Kidney (tissue), 14 donors: ENCODE measurements around the gene CACNA1A. TPM values are rescaled to one million over a fixed set of nuclear protein-coding genes. Genes with fewer than 3 reads are reported as not detected.

Experiments
- DNase-seq, 5 donors: peaks; one replicate each; pipeline ENCODE4 v3.0.0-alpha.2; 2013 to 2020
- FAIRE-seq: peaks from 2 replicates; lab custom pipeline; 2012; peaks lifted over from hg19 to GRCh38; lab: Jason Lieb, UNC
- H3K27ac ChIP-seq, 2 donors: one replicate each; pipeline ENCODE4 v1.7.0; 2013; ENCODE audit warnings: low read depth in 2 of 2, low read length in 2 of 2, inconsistent platforms in 1 of 2
- H3K27me3 ChIP-seq: one replicate; pipeline ENCODE4 v1.7.1; 2013; ENCODE audit warnings: low read length, inconsistent platforms; ENCODE audit not compliant: control insufficient read depth, insufficient read depth
- H3K36me3 ChIP-seq, 3 donors: one replicate each; pipeline versions ENCODE4 v1.7.0 to v1.7.1; 2013; ENCODE audit warnings: low read length in 3 of 3, control low read depth in 1 of 3, inconsistent platforms in 1 of 3; ENCODE audit not compliant: insufficient read depth in 3 of 3, control insufficient read depth in 2 of 3
- H3K4me1 ChIP-seq, 3 donors: one replicate each; pipeline versions ENCODE4 v1.7.0 to v1.7.1; 2013; ENCODE audit warnings: low read length in 3 of 3, inconsistent platforms in 1 of 3, low read depth in 1 of 3; ENCODE audit not compliant: control insufficient read depth in 2 of 3, insufficient read depth in 2 of 3
- H3K4me3 ChIP-seq, 3 donors: one replicate each; pipeline versions ENCODE4 v1.7.0 to v1.8.1; 2013; ENCODE audit warnings: low read length in 3 of 3, control low read depth in 1 of 3, inconsistent platforms in 1 of 3
- H3K9ac ChIP-seq, 3 donors: one replicate each; pipeline versions ENCODE4 v1.7.0 to v1.7.1; 2013; ENCODE audit warnings: low read length in 3 of 3, control low read depth in 1 of 3, inconsistent platforms in 1 of 3
- H3K9me3 ChIP-seq, 3 donors: one replicate each; pipeline versions ENCODE4 v1.7.0 to v1.7.1; 2013; ENCODE audit warnings: low read length in 3 of 3, control low read depth in 1 of 3, inconsistent platforms in 1 of 3; ENCODE audit not compliant: control insufficient read depth in 2 of 3, insufficient read depth in 1 of 3
- intact Hi-C: fragments of 100-400 bp; cut with DNase I; formaldehyde crosslinking; loops from one replicate; pipeline ENCODE4 v1.11.1; 2022
- polyA plus RNA-seq: library from polyadenylated mRNA; stranded (reverse); fragments of 350-450 nt; fragmentation: Illumina TruSeq; extraction: RNeasy Lipid Tissue Mini Kit (QIAGEN cat#74804); gene quantifications from one replicate; pipeline ENCODE4 v1.2.3, GENCODE V29; 2014; ENCODE audit warnings: low read depth, low replicate concordance; ENCODE audit not compliant: insufficient read depth
- total RNA-seq: library from RNA; stranded (reverse); fragmentation: NEBNext Ultra II Directional; extraction: Animal tissue kit (Norgen Biotek cat#: 25700); gene quantifications from one replicate; pipeline ENCODE4 v1.2.1, GENCODE V29; 2021
- TF ChIP-seq, protein P1 (sequence below): IDR thresholded peaks from 3 replicates; pipeline ENCODE4 v1.5.1; 2012; ENCODE audit warnings: mild to moderate bottlenecking, moderate library complexity, borderline replicate concordance; ENCODE audit not compliant: insufficient read depth; ENCODE audit errors: extremely low read depth
- donor health status: control.
- donor health status: control.
- donor health status: control.
- donor health status: control.
- donor health status: control.
- donor health status: DM: yes; HTN: yes; CAD: no.
- donor health status: Normal renal cell carcinoma (clear cell type).

Gene CACNA1A
- total and polyA plus RNA-seq, 2 donors from 2014 or later = 0.30 to 1.7 TPM

GRCh38 chr19:13459351-13459750 lies 46.9 kb downstream of the CACNA1A start:
- DNase-seq (no peak), FAIRE-seq (no peak)
- H3K9ac ChIP-seq = no peak overlapping the region
- no peaks in the 10 kb centered on the region for H3K27me3 ChIP-seq
- no peaks in the 10 kb centered on the region for H3K4me1 ChIP-seq
- intact Hi-C loops = no loop called here
- no peaks in the 10 kb centered on the region for H3K9me3 ChIP-seq
- TF ChIP-seq, protein P1, sequence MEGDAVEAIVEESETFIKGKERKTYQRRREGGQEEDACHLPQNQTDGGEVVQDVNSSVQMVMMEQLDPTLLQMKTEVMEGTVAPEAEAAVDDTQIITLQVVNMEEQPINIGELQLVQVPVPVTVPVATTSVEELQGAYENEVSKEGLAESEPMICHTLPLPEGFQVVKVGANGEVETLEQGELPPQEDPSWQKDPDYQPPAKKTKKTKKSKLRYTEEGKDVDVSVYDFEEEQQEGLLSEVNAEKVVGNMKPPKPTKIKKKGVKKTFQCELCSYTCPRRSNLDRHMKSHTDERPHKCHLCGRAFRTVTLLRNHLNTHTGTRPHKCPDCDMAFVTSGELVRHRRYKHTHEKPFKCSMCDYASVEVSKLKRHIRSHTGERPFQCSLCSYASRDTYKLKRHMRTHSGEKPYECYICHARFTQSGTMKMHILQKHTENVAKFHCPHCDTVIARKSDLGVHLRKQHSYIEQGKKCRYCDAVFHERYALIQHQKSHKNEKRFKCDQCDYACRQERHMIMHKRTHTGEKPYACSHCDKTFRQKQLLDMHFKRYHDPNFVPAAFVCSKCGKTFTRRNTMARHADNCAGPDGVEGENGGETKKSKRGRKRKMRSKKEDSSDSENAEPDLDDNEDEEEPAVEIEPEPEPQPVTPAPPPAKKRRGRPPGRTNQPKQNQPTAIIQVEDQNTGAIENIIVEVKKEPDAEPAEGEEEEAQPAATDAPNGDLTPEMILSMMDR = no peak
- no peaks in the 10 kb centered on the region for H3K36me3 ChIP-seq
- H3K27ac ChIP-seq = no peak overlapping the region
- H3K4me3 ChIP-seq = no peak overlapping the region

DNA sequence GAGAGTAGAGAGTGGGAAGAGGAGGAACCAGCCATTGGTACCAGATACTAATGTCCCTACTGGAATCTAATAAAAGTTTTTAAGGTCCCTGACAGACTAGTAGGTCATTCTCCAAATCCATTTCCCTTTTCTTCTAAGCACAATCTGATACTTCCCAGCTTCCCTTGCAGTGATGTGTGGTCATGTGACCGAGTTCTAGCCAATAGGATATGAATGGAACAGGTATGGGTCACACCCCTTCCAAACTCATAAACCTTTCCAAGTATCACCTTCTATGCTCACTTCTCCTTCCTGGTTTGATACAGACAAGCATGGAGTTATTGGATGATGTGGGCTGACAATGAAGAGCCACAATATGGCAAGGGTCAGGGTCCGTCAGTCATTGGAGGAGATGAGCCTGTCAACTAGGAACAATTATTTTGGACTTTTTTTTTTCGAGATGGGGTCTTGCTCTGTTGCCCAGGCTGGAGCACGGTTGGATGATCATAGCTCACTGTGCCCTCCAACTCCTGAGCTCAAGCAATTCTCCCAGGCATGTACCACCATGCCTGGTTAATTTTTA lies 54.8 kb downstream of the CACNA1A start:
- no peak for FAIRE-seq
- Histone ChIP-seq H3K4me1 (no peaks in the 10 kb centered on the region), H3K9ac (no peak overlapping the region), H3K27ac (no peak overlapping the region), H3K9me3 (peaks cover 0 to 9% (median 3%) of the 10 kb centered on the region in 3 donors), H3K36me3 (no peaks in the 10 kb centered on the region), H3K27me3 (no peaks in the 10 kb centered on the region), H3K4me3 (no peak overlapping the region)
- intact Hi-C loops = no loop called here
- no peak for DNase-seq
- TF ChIP-seq, protein P1 = no peak

GRCh38 chr19:13447978-13448377 lies 58.3 kb downstream of the CACNA1A start:
- intact Hi-C loops = no loop called here
- Histone ChIP-seq H3K27ac (no peak overlapping the region), H3K9me3 (peaks cover 0 to 9% (median 3%) of the 10 kb centered on the region in 3 donors), H3K4me3 (no peak overlapping the region), H3K9ac (no peak overlapping the region), H3K27me3 (no peaks in the 10 kb centered on the region), H3K36me3 (no peaks in the 10 kb centered on the region), H3K4me1 (no peaks in the 10 kb centered on the region)
- TF ChIP-seq, protein P1 = no peak
- no peak for DNase-seq
- no peak for FAIRE-seq
